Right kidney (tissue), 1 donor: Measurements from ENCODE around the gene RBM10.

Experiments used
- DNase-seq: peaks from one replicate; pipeline ENCODE4 v3.0.0-alpha.2; 2016

RBM10 gene

GRCh38 chrX:47146936-47147859 lies 2.2 kb downstream of the RBM10 start:
- DNase-seq: no peak

- DNase-seq: no peak
Measured at GRCh38 chrX:47148946-47149345, 3.9 kb downstream of the RBM10 start.

- DNase-seq: no peak
Measured at GRCh38 chrX:47151435-47151834, 6.4 kb downstream of the RBM10 start.

DNA sequence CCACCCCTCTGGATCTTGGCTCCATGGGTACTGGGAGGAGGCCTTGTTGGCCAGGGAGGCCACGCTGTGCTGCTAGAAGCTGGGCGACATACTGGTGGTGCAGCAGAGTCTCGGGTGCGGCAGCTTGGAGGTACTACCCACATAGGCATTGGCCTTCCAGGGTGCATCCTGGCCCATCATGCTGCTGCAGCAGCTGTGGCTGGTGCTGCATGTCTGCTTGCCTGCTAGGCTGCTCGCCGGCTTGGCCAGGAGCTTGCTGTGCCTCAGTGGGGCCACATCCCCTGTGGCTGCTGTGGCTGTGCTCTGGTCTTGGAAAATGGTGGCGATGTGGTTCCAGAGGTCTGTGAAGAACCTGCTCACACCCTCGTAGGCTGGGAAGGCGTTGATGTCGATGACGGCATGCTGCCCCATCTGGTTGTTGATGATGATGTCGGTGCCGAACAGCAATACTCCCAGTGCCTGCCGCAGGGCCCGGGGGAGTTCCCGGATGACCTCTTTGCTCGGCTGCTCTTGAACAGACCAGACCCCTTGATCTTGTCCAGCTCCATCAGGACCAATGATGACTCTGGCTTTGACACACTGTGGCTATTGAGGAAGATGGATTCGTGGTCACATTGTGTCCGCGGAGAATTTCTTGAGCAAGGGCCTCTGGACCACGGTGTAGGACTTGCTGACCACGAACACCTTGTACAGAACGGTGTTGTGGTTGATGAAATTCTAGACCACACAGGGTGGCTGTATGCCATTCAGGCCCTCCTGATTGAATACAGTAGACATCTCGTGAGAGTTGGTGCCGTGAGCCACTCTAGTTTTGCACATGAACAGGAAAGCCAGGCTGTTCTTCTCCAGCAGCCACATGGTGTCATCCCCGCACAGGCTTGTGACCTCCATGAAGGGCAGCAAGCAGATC lies 11.8 kb downstream of the RBM10 start:
- DNase-seq: no peak

GRCh38 chrX:47158131-47158530 lies 13.1 kb downstream of the RBM10 start:
- no peak for DNase-seq

DNA sequence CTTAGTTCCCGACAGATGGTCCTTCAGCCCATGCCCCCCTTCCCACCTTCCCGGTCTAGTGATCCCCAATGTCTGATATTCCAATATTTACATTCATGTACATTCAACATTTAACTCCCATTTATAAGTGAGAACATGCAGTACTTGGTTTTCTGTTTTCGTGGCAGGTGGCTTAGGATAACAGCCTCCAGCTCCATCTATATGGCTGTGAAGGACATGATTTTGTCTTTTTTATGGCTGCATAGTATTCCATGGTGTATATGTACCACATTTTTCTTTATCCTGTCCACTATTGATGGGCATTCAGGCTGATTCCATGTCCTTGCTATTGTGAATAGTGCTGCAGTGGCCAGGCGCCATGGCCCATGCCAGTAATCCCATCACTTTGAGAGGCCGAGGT lies 13.8 kb downstream of the RBM10 start:
- no peak for DNase-seq

DNA sequence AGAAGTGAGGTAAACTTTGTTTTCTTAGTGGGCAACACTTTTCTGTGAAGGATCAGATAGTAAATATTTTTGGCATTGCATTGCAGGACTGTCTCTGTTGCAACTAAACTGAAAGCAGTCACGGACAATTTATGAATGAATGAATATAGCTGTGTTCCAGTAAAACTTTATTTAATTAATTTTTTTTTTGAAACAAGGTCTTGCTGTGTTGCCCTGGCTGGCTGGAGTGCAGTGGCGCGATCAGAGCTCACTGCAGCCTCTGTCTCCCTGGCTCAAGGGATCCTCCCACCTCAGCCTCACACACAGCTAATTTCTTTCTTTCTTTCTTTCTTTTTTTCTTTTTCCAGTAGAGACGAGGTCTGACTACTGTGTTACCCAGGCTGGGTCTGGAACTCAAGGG lies 15.8 kb downstream of the RBM10 start:
- no peak for DNase-seq

DNA sequence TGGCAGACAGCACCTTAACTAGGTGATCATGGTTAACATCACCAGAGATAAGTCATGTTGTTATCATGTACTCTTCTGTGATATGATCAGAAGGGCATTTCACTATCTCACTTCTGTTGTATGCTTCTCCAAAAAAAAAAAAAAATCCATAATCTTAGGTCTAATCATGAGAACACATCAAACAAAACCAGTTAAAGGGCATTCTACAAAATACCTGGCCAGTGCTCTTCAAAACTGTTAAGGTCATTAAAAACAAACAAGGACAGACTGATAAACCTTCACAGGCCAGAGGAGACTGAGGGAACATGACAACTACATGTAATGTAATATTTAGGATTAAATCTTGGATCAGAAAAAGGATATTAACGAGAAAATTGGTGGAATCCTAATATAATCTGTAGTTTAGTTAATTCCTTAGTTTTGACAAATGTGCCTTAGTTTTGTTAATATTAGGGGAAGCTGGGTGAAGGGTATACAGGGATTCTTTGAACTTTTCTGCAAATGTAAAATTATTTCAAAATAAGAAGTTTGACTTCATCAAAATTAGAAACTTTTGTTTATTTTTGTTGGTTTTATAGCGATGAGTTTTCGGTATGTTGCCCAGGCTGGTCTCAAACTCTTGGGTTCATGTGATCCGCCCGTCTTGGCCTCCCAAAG lies 18.0 kb downstream of the RBM10 start:
- DNase-seq: no peak

- no peak for DNase-seq
Measured at GRCh38 chrX:47164420-47164819, 19.4 kb downstream of the RBM10 start.

- no peak for DNase-seq
Measured at GRCh38 chrX:47166126-47166525, 21.1 kb downstream of the RBM10 start.

- DNase-seq: no peak
Measured at GRCh38 chrX:47168495-47169073, 23.6 kb downstream of the RBM10 start.

- no peak for DNase-seq
Measured at GRCh38 chrX:47169273-47169672, 24.3 kb downstream of the RBM10 start.

DNA sequence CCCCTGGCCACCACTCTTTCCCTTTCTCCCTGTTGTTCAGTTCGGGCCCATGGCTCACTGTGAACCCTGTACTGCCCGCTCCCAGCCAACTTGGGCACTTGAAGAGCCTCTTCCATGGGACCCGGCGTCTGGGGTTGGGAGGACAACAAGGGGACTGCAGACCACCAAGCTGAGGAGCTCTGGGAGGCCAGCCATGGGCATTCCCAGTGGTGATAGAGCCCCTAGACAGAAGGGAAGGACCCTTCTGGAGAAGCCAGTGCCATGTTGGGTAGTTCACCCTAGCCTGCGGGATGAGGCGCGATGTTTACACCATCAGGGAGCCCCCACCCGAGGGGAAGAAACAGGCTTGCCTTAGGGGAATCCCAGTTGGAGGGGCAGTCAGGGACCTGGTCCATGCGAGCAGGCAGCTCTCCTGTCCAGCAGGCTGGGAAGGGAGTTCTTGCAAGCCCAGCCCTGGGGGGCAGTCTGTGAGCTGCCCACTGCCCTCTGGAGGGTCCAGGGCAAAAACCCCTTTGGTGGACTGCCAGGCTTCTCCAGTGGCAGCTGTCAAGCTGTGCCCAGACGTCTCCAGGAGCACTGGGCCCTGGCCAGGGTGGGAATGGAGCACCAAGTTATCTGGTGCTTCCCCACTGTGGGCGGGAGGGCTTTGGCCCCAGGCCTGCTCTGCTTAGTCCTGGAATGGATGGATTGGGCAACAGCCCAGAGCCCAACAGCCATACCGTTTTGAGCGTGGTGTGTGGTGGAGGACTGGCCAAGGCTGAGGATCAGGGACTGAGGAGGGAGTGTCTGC lies 24.9 kb downstream of the RBM10 start:
- no peak for DNase-seq

- DNase-seq: no peak
Measured at GRCh38 chrX:47170861-47171692, 26.1 kb downstream of the RBM10 start.

- no peak for DNase-seq
Measured at GRCh38 chrX:47171996-47172395, 27.0 kb downstream of the RBM10 start.

DNA sequence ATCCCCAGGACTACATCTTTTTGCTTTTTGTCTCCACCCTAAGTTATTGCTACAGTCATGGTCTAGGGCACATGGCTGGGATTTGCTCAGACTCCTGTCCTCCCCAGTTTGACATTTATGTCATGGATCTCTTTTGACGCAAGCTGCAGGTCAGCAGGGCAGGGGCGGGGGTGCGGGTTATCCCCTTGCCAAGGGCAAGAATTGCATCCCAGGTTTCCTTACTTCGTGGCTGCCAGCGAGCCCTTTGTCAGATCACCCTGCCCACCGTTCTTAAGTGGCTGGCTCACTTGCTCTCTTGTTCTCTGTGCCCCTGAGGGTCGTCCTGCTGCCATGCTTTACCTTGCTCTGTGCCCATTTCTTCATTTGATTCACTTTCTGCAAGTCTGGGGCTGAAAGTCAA lies 27.5 kb downstream of the RBM10 start:
- no peak for DNase-seq

- DNase-seq: no peak
Measured at GRCh38 chrX:47172971-47173792, 28.2 kb downstream of the RBM10 start.

DNA sequence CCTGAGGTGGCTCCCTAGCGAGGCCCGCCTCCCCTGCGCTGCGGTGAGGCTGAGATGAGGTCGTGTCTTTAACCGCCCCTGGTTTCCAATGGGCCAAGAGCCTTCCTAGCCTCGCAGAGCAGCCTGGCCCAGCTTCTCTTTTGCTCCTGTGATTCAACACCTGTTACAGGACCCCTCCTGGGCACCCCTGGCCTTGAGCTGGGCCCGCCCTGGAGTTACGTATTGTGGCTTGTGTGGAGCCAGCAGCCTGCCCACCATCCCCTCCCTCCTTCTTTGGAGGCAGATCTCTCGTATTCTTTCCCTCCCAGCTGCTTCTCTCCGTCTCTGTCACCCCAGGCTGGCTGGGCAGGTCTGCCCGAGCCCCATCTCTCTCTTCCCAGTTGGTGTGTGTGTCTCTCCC lies 29.4 kb downstream of the RBM10 start:
- no peak for DNase-seq

DNA sequence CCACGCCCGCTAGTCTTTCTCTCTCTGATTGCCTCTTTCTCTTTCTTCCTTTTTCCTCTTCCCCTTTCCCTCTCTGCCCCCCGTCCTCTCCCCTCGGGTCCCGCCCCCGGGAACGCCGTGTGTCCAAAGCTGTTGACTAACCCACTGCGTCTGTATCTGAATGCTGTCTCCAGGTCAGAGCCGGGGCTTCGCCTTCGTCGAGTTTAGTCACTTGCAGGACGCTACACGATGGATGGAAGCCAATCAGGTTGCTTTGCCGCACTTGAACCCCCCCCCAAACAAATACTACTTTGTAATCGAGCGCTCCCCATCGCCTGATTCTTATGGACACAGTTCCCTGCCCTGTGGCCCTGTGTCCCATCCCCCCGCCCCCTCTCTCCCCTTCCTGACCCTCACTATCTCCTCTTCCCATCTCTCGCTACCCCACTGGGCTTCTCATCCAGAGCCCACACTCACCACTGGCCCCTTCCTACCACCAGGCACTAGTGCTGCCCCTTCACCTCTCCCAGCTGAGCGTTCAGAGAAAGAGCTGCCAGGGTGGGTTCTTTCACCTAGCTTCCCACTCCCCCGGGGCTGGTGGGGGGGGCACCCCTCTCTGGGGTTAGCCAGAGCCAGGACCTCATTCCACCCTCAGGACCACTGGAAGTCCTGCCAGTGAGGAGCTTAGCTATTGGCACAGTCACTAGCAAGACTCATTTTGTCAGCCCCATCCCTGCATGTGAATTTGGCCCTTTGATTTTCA lies 30.0 kb downstream of the RBM10 start:
- DNase-seq: no peak
